GM18511 (cell line): Measurements from ENCODE around the gene CACHD1.

ENCODE experiments used
- ATAC-seq: cut with Tn5 transposase; IDR thresholded peaks from one replicate; pipeline ENCODE4 v1.9.1; 2021; ENCODE audit warnings: mild to moderate bottlenecking, moderate library complexity; ENCODE audit not compliant: unreplicated experiment

Gene CACHD1

GRCh38 chr1:64469977-64470664 lies at the start of gene CACHD1:
Gene CACHD1, plus strand, starts transcription at chr1:64470129. Its CDS starts 616 bp downstream, at chr1:64470745.
- peak; percentile 85 for ATAC-seq

GRCh38 chr1:64421377-64421776 lies 48.6 kb upstream of the CACHD1 start:
- no peak for ATAC-seq

DNA sequence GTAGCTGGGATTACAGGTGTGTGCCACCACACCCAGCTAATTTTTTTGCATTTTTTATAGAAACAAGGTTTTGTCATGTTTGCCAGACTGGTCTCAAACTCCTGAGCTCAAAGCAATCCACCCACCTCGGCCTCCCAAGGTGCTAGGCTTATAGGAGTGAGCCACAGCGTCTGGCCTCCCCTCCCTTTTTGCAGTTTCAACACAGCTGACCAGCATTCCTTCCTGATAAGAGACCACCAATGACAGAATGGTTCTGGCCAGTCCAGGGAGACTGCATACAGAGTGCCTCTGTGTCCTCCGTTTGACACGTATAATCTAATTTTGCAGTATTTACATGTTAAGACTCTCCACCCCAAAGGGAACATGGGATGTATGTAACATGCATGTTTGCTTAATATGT lies 46.4 kb upstream of the CACHD1 start:
- no peak for ATAC-seq

DNA sequence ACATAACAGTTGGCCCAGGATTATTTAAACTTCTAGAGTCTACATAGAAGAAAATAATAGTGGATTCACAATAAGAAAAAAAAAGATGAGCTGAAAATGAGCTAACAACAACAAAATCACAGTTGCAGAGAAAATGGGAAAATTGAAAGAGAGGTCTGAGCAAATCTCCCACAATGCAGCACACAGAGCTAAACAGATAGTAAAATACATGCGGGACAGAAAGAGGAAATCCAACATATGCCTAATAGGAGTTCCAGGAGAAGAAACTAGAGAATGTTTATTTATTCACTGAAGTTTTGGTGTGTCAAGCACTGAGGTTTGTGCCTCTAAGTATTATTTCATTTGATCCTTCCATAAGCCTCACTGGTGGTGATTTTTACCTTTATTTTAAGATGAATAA lies 45.5 kb upstream of the CACHD1 start:
- no peak for ATAC-seq

DNA sequence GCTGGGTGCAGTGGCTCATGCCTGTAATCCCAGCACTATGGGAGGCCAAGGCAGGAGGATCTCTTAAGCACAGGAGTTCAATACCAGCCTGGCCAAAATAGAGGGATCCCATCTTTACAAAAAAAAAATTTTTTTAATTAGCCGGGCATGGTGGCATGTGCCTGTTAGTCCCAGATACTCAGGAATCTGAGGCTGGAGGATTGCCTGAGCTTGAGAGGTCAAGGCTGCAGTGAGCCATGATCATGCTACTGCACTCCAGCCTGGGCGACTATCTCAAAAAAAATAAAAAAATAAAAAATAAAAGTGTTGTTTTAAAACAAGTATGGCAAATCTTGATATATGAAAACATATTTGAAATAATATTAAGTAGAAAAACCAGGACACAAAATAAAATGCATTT lies 44.4 kb upstream of the CACHD1 start:
- ATAC-seq: no peak

GRCh38 chr1:64426681-64427080 lies 43.2 kb upstream of the CACHD1 start:
- ATAC-seq: no peak

- no peak for ATAC-seq
These were observed 42.0 kb upstream of the CACHD1 start for GRCh38 chr1:64427879-64428278.

GRCh38 chr1:64433308-64433707 lies 36.6 kb upstream of the CACHD1 start:
- no peak for ATAC-seq

GRCh38 chr1:64433747-64434146 lies 36.2 kb upstream of the CACHD1 start:
- ATAC-seq: no peak

DNA sequence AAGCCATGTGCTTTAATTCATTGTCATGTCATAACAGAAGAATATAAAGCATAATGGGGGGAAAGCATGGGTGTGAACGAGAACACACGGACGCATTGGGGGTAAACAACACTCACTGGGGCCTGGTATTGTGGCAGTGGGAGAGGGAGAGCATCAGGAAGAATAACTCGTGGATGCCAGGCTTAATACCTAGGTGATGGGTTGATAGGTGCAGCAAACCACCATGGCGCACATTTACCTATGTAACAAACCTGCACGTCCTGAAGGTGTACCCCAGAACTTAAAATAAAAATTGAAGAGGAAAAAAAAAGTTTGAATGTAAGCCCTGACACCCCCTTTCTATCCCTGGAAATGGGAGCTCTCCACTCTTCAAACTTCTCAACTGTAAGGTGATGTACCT lies 34.9 kb upstream of the CACHD1 start:
- no peak for ATAC-seq

GRCh38 chr1:64437453-64437852 lies 32.5 kb upstream of the CACHD1 start:
- ATAC-seq: no peak

- no peak for ATAC-seq
These were observed 29.6 kb upstream of the CACHD1 start for GRCh38 chr1:64440183-64440826.

- ATAC-seq: no peak
These were observed 18.5 kb upstream of the CACHD1 start for GRCh38 chr1:64451440-64451839.

DNA sequence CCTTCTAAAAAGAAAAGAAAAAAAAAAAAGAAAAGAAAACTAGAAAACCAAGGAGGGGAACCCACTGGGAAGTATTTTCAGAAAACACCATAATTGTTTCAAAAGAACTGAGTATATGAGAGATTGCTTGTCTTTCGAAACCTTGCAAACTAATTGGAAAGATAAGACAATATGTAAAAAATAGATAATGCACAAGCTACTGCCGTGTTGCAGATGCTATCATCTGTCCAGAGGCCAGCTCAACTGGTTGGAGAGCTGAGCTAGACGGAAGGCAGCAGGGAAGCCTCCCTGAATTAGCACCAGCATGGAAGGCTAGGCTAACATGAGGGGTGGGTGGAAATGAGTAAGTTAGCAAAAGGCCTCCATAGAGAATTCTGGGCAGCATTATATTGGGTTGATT lies 16.2 kb upstream of the CACHD1 start:
- ATAC-seq: no peak

GRCh38 chr1:64458915-64459314 lies 11.0 kb upstream of the CACHD1 start:
- no peak for ATAC-seq

GRCh38 chr1:64459743-64460142 lies 10.2 kb upstream of the CACHD1 start:
- no peak for ATAC-seq

DNA sequence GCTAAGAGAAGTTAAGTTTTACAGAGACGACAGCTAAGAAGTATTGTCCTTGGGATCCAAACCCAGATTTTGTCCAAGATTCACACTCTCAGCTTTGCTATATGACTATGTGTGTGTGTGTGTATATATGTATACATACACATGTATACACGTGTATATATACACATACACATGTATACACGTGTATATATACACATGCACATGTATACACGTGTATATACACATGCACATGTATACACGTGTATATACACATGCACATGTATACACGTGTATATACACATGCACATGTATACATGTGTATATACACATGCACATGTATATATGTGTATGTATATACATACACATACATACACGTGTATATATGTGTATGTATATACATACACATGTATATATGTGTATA lies 3.9 kb upstream of the CACHD1 start:
- no peak for ATAC-seq

- no peak for ATAC-seq
These were observed 583 bp upstream of the CACHD1 start for GRCh38 chr1:64469116-64469976.

GRCh38 chr1:64470665-64471217 lies 812 bp downstream of the CACHD1 start:
- ATAC-seq: peak; percentile 32

GRCh38 chr1:64471218-64472039 lies 1.5 kb downstream of the CACHD1 start:
- no peak for ATAC-seq

- no peak for ATAC-seq
These were observed 2.1 kb downstream of the CACHD1 start for GRCh38 chr1:64472040-64472376.
